RWPE1 (cell line): ENCODE results near the gene SYT4.

ENCODE experiments used
- CTCF ChIA-PET: fragments of 350-600 bp; sonication (Branson Sonifier 250); formaldehyde crosslinking; extraction: SDS; loops from one replicate; lab custom pipeline; 2021; lab: Yijun Ruan, JAX
- POLR2A ChIA-PET: fragments of 400-600 bp; formaldehyde crosslinking; extraction: SDS; loops from one replicate; lab custom pipeline; 2020; ENCODE audit warnings: antibody characterized with exemption; ENCODE audit not compliant: low non-redundant PET; lab: Yijun Ruan, JAX
- DNase-seq: peaks from one replicate; pipeline ENCODE4 v3.0.0; 2012; ENCODE audit warnings: low spot score
- H3K27ac ChIP-seq: fragments of 450-650 bp; 2 replicates; pipeline ENCODE4 v1.5.1; 2017
- TF ChIP-seq, protein P1 (sequence below): fragments of 450-650 bp; conservative IDR thresholded peaks from 2 replicates; pipeline ENCODE4 v1.5.1; 2017; ENCODE audit warnings: low read depth, mild to moderate bottlenecking

The SYT4 gene

DNA sequence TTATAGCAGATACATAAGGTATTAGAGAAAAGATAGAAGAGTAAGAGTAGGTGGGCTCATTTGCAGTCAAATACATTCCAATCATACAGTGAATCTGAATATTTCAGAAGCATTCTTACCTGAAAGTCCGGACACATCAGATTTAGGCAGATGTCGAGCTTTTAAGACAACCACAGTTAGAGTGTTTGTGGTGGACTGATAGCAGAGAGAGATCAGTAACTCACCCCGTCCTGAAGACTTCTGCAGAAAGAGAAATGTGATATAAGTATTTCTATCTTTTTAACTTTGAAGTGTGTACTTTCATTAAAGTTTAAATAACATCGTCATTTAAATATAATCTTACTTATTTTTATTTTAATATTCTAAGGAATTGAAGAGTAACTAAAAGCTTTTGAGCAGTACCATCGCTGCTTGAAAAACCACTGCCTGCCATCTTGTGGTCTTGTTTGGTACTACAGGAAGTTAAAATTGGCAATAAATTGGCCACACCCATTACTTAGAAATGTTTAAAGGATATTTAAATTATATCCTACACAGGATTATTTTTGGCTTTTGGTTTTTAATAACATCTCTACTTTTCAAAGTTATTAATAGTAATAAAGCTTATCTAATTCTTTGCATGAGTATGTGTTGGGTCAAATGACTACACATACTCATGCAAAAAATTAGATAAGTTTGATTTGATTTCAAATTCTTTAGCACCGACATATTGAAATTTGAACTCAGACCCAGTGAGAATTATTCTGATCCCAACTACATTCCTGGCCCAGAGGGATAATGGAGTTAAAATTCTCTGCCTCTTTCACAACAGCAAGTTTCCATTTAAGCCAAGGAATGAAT lies 5.5 kb downstream of the SYT4 start:
- TF ChIP-seq, protein P1, sequence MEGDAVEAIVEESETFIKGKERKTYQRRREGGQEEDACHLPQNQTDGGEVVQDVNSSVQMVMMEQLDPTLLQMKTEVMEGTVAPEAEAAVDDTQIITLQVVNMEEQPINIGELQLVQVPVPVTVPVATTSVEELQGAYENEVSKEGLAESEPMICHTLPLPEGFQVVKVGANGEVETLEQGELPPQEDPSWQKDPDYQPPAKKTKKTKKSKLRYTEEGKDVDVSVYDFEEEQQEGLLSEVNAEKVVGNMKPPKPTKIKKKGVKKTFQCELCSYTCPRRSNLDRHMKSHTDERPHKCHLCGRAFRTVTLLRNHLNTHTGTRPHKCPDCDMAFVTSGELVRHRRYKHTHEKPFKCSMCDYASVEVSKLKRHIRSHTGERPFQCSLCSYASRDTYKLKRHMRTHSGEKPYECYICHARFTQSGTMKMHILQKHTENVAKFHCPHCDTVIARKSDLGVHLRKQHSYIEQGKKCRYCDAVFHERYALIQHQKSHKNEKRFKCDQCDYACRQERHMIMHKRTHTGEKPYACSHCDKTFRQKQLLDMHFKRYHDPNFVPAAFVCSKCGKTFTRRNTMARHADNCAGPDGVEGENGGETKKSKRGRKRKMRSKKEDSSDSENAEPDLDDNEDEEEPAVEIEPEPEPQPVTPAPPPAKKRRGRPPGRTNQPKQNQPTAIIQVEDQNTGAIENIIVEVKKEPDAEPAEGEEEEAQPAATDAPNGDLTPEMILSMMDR, result peak; percentile 69
- ChIA-PET POLR2A (no interaction called here), CTCF (interaction anchor here (0.5 to 1.2 kb wide), 3 partner anchors 196 to 973 kb away, joined by 3 to 6 read pairs (median 5); no protein-coding TSS in a partner anchor)
- DNase-seq, result peak; percentile 1
- H3K27ac ChIP-seq, result no peak overlapping the region

DNA sequence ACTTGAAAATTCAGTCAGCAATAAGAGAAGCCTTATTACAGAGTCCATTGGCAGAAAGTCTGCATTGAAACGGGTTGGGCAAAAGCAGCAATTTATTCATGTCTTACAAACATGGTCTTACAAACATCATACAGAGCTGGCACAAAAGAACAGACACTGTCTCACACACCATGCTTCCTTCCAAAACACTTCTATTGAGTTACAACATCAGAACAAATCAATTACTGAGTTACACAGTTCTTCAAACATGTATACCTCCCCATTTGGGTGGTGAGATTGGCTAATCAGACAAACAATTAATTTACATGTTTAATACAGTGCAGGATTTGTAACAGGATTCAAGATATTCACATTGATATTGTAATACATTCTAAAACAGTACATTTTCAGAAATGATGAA lies 9.5 kb downstream of the SYT4 start:
- POLR2A ChIA-PET, result no interaction called here
- CTCF ChIA-PET, result no interaction called here

DNA sequence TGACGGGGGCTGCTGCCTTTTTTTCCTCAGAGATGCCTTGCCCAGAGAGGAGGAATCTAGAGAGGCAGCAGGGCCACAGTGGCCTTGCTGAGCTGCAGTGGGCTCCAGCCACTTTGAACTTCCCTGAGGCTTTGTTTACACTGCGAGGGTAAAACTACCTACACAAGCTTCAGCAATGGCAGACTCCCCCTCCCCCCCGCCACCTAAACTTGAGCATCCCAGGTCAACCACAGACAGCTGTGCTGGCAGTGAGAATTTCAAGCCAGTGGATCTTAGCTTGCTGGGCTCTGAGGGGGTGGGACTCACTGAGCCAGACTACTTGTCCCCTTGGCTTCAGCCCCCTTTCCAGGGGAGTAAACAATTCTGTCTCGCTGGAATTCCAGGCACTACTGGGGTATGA lies 11.8 kb downstream of the SYT4 start:
- H3K27ac ChIP-seq, result no peak overlapping the region
- CTCF ChIA-PET, result interaction anchor here (0.6 kb wide), 1 partner anchor 331 kb away, joined by 7 read pairs; no protein-coding TSS in a partner anchor
- DNase-seq, result no peak
- TF ChIP-seq, protein P1, result no peak
- POLR2A ChIA-PET, result no interaction called here

More for the DNA sequence above, 9.5 kb downstream of the SYT4 start:
- no peak overlapping the region for H3K27ac ChIP-seq
- TF ChIP-seq, protein P1, result no peak
- DNase-seq, result no peak

DNA sequence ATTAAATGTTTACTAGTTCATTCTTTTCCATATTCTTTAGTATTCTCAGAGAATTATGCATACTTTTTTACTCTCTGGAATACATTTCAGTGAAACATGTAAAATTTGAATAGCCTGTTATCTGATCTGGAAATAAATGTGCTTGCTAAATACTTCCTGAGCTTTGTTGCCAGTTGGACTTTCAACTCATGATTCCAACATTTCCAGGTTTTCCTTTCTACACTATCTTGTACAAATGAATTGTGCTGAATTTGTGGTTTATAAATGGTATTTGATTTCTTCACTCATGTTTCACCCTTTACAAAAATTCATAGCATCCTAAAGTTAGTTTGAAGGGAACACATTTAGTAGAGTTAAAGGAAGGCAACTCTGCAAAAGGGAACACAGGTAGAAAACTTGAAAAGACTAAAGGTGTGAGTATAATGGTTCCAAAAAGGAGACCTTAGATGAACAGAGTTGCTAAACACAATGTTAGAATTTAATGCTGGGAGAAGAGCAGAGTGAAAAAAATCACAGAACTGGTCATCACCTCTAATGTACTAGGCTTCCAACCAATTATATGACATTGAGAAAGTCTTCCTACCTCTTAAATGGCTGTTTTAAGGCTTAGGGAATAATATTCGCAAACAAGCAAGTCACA lies 28.6 kb downstream of the SYT4 start:
- TF ChIP-seq, protein P1, result no peak
- no peak for DNase-seq
- POLR2A ChIA-PET, result no interaction called here
- CTCF ChIA-PET, result no interaction called here
- H3K27ac ChIP-seq, result no peak overlapping the region

DNA sequence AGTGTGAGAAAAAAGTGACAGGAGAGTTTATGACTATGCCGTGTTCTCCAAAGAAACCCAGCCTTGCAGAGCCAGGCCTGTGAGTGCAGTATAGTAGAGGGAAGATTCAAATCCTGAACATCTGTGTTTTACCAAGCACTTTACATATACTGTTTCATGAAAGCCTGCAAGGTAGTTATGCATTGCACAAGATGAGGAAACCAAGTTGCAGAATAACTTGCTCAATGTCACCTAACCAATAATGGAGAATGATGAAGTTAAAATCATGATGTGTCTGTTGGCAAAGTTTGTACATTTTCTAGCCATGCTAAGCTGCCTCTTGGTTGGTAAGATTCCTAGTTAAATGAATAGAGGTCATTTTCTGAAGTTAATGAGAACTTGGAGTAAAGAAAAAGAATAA lies 29.3 kb downstream of the SYT4 start:
- DNase-seq, result no peak
- ChIA-PET POLR2A (no interaction called here), CTCF (no interaction called here)
- TF ChIP-seq, protein P1, result no peak
- H3K27ac ChIP-seq, result no peak overlapping the region

DNA sequence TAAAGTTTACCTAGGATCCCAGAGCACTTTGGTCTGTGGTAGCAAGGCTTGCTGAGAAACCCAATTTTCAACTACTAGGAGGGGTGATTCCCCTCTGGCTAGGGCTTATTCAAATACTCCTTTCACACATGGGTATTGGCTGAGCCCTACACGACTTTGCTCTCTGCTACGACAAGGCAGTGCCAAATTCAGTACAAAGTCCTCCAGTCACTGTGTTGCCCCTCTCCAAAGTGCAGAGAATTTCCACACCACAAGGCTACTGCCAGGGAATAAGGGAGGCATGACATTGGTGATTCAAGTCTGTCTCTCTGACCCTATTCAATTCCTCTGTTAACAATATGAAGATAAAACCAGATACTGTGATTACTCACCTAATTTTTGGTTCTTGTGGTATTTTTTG lies 38.9 kb downstream of the SYT4 start:
- no peak for DNase-seq
- ChIA-PET CTCF (no interaction called here), POLR2A (no interaction called here)
- TF ChIP-seq, protein P1, result no peak
- no peak overlapping the region for H3K27ac ChIP-seq
